ENCODE measurements around the gene ABHD12. TPM values are rescaled to one million over a fixed set of nuclear protein-coding genes. Genes with fewer than 3 reads are reported as not detected.

The ABHD12 gene
- total and polyA plus RNA-seq, 8 donors: 11.1 to 99.1 (median 44.0) TPM

GRCh38 chr20:25259358-25259757, 131.3 kb downstream of the ABHD12 start:
- 88 to 97% (median 93%) methylated on average over 12 of the region's 12 CpGs for WGBS, 5 donors
- intact Hi-C loops (cut with DNase I; ENCODE audit: low total_unique reads): no loop called here
- peaks cover 14 to 42% (median 35%) of the 10 kb centered on the region in 4 donors for H3K4me1 ChIP-seq
- DNase-seq: no peak
- no peaks in the 10 kb centered on the region for H3K9me3 ChIP-seq
- H3K27ac ChIP-seq: no peak overlapping the region
- no peaks in the 10 kb centered on the region for H3K27me3 ChIP-seq
- TF ChIP-seq POLR2A (IDR thresholded peaks at IDR 0.05) (no peak), POLR2AphosphoS5 (IDR thresholded peaks at IDR 0.05) (no peak), EP300 (IDR thresholded peaks at IDR 0.05) (no peak)
- TF ChIP-seq, protein P1, sequence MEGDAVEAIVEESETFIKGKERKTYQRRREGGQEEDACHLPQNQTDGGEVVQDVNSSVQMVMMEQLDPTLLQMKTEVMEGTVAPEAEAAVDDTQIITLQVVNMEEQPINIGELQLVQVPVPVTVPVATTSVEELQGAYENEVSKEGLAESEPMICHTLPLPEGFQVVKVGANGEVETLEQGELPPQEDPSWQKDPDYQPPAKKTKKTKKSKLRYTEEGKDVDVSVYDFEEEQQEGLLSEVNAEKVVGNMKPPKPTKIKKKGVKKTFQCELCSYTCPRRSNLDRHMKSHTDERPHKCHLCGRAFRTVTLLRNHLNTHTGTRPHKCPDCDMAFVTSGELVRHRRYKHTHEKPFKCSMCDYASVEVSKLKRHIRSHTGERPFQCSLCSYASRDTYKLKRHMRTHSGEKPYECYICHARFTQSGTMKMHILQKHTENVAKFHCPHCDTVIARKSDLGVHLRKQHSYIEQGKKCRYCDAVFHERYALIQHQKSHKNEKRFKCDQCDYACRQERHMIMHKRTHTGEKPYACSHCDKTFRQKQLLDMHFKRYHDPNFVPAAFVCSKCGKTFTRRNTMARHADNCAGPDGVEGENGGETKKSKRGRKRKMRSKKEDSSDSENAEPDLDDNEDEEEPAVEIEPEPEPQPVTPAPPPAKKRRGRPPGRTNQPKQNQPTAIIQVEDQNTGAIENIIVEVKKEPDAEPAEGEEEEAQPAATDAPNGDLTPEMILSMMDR (IDR thresholded peaks at IDR 0.05): no peak
- peaks cover 17 to 36% (median 32%) of the 10 kb centered on the region in 4 donors for H3K36me3 ChIP-seq
- no peak overlapping the region for H3K4me3 ChIP-seq

GRCh38 chr20:25258828-25259227, 131.8 kb downstream of the ABHD12 start:
- TF ChIP-seq, protein P1 (IDR thresholded peaks at IDR 0.05): no peak
- no peak for TF ChIP-seq EP300 (IDR thresholded peaks at IDR 0.05)
- TF ChIP-seq POLR2AphosphoS5 (IDR thresholded peaks at IDR 0.05): no peak
- TF ChIP-seq POLR2A (IDR thresholded peaks at IDR 0.05): no peak

DNA sequence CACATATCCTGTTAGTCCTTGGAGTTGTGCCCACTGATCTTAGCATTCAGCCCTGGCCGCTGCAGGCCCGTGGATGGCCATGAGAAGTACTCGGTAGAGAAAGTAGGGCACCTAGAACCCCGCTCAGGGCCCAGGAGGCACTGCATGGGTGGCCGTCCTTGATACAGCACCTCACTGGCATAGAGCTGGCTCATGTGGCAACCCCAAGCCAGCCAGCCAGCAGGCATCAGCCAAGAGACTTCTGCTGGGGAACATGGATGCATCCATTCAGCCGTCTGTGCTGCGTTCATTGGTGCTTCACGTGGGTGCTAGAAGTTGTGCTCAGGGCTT, 132.2 kb downstream of the ABHD12 start:
- no peaks in the 10 kb centered on the region for H3K9me3 ChIP-seq
- H3K27ac ChIP-seq: no peak overlapping the region
- no peaks in the 10 kb centered on the region for H3K27me3 ChIP-seq
- TF ChIP-seq EP300 (IDR thresholded peaks at IDR 0.05) (no peak), POLR2A (IDR thresholded peaks at IDR 0.05) (no peak), POLR2AphosphoS5 (IDR thresholded peaks at IDR 0.05) (no peak)
- TF ChIP-seq, protein P1 (IDR thresholded peaks at IDR 0.05): no peak
- WGBS, 5 donors: 18 to 80% (median 64%) methylated on average over 4 to 8 of the region's 8 CpGs
- intact Hi-C loops (cut with DNase I; ENCODE audit: low total_unique reads): no loop called here
- peaks cover 18 to 51% (median 40%) of the 10 kb centered on the region in 4 donors for H3K4me1 ChIP-seq
- DNase-seq: no peak
- peaks cover 17 to 36% (median 32%) of the 10 kb centered on the region in 4 donors for H3K36me3 ChIP-seq
- no peak overlapping the region for H3K4me3 ChIP-seq

More at GRCh38 chr20:25258828-25259227, 131.8 kb downstream of the ABHD12 start:
- H3K4me1 ChIP-seq: peaks cover 18 to 48% (median 38%) of the 10 kb centered on the region in 4 donors
- intact Hi-C loops (cut with DNase I; ENCODE audit: low total_unique reads): no loop called here
- WGBS, 5 donors: 70 to 89% (median 83%) methylated on average over 4 of the region's 4 CpGs
- H3K4me3 ChIP-seq: no peak overlapping the region
- DNase-seq: no peak
- H3K9me3 ChIP-seq: no peaks in the 10 kb centered on the region
- H3K36me3 ChIP-seq: peaks cover 17 to 36% (median 32%) of the 10 kb centered on the region in 4 donors
- no peak overlapping the region for H3K27ac ChIP-seq
- no peaks in the 10 kb centered on the region for H3K27me3 ChIP-seq

DNA sequence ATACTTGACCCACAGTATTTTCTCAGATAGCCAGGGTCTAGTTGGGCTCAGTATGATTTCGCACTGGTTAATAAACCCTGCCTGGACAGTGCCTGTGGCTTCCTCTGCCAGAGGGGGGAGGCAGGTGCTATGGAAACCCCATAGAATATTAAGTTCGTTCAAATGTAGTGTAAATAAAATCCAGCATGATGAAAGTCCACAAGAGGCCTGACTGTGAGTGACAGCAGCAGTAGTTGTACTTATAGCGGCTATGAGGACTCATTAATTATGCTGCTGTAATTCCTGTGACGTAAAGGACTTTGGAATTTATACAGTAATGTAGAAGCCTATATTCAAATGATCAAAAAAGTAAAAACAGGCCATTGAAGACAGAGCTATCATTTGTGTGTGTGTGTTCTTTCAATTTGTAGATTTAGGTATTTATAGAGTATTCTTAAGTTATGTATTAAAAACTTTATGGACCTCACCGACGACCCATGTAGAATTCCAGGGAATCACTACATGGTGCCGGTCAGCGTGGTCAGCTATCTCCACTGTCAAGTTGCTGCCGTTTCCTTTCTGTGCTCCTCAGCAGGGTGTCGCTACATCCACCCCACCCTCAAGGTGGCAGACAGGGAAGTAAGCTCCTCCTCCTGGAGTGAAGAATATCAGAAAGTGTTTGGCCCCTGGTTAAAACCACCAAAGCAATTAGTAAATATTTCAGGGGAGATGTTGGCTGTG, 132.7 kb downstream of the ABHD12 start:
- no peaks in the 10 kb centered on the region for H3K9me3 ChIP-seq
- H3K36me3 ChIP-seq: peaks cover 17 to 36% (median 32%) of the 10 kb centered on the region in 4 donors
- intact Hi-C loops (cut with DNase I; ENCODE audit: low total_unique reads): no loop called here
- no peak overlapping the region for H3K27ac ChIP-seq
- 61 to 75% (median 72%) methylated on average over 10 of the region's 10 CpGs for WGBS, 5 donors
- H3K27me3 ChIP-seq: no peaks in the 10 kb centered on the region
- no peak overlapping the region for H3K4me3 ChIP-seq
- DNase-seq: no peak
- peaks cover 18 to 56% (median 43%) of the 10 kb centered on the region in 4 donors for H3K4me1 ChIP-seq
- TF ChIP-seq POLR2A (IDR thresholded peaks at IDR 0.05) (no peak), POLR2AphosphoS5 (IDR thresholded peaks at IDR 0.05) (no peak), EP300 (IDR thresholded peaks at IDR 0.05) (no peak)
- TF ChIP-seq, protein P1 (IDR thresholded peaks at IDR 0.05): no peak

Measured in stomach (tissue), 9 donors.